ENCODE measurements around the gene SESTD1.
"Not testable (repeated sequence)": the region's sequence is repeated elsewhere in the genome, so short reads cannot be mapped to it uniquely, and the experiment has no call there.

SESTD1 gene

GRCh38 chr2:179104736-179105135, 159.9 kb downstream of the SESTD1 start:
- CTCF ChIA-PET: no interaction called here
- no peak overlapping the region for H3K4me3 ChIP-seq (ENCODE audit: low read depth, low read length)
- no peak for TF ChIP-seq CTCF (IDR thresholded peaks at IDR 0.05; ENCODE audit: insufficient read depth, low read length, missing control alignments)
- DNase-seq (ENCODE audit: low read depth, low spot score): no peak
- POLR2A ChIA-PET: no interaction called here

DNA sequence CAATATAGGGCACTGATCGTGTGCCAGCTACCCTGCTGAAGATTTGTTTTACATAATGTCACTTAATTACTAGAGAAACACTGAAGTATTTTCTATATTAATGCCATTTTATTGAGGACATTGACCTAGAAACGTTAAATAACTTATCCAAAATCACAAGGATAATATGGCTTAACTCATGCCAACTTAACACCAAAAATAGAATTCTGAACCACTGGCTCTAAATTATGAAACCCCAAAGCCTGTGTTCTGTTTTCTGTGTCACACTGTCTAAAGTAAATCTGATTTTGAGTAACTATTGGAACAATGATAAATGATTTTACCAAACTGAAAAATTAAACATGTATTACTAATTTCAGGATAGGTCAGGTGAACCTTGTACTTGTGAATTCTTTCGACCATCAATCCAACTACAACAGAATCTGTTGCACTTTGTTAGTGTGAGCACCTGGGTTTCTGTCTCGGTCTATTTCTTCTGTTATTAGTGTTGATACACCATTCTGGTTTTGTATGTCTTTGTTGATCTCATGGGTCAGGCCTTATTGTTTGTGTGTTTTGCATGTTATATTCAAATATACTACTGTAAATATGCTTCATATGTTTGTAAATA, 166.4 kb downstream of the SESTD1 start:
- ChIA-PET POLR2A (no interaction called here), CTCF (no interaction called here)
- no peak for TF ChIP-seq CTCF (IDR thresholded peaks at IDR 0.05; ENCODE audit: insufficient read depth, low read length, missing control alignments)

GRCh38 chr2:179097131-179097530, 167.5 kb downstream of the SESTD1 start:
- no peak for DNase-seq (ENCODE audit: low read depth, low spot score)
- ChIA-PET CTCF (no interaction called here), POLR2A (no interaction called here)
- TF ChIP-seq CTCF (IDR thresholded peaks at IDR 0.05; ENCODE audit: insufficient read depth, low read length, missing control alignments): no peak
- no peak overlapping the region for H3K4me3 ChIP-seq (ENCODE audit: low read depth, low read length)

More for the DNA sequence above, 166.4 kb downstream of the SESTD1 start:
- no peak overlapping the region for H3K4me3 ChIP-seq (ENCODE audit: low read depth, low read length)
- no peak for DNase-seq (ENCODE audit: low read depth, low spot score)

GRCh38 chr2:179096090-179096489, 168.5 kb downstream of the SESTD1 start:
- ChIA-PET CTCF (no interaction called here), POLR2A (no interaction called here)
- no peak for DNase-seq (ENCODE audit: low read depth, low spot score)
- no peak for TF ChIP-seq CTCF (IDR thresholded peaks at IDR 0.05; ENCODE audit: insufficient read depth, low read length, missing control alignments)
- no peak overlapping the region for H3K4me3 ChIP-seq (ENCODE audit: low read depth, low read length)

- POLR2A ChIA-PET; H3K4me3 ChIP-seq (ENCODE audit: low read depth, low read length); DNase-seq (ENCODE audit: low read depth, low spot score); CTCF ChIA-PET: not testable (repeated sequence)
Measured at GRCh38 chr2:179092912-179093311, 171.7 kb downstream of the SESTD1 start.

GRCh38 chr2:179082697-179083096, 181.9 kb downstream of the SESTD1 start:
- no peak for DNase-seq (ENCODE audit: low read depth, low spot score)
- no peak for TF ChIP-seq CTCF (IDR thresholded peaks at IDR 0.05; ENCODE audit: insufficient read depth, low read length, missing control alignments)
- no peak overlapping the region for H3K4me3 ChIP-seq (ENCODE audit: low read depth, low read length)
- CTCF ChIA-PET: no interaction called here
- POLR2A ChIA-PET: no interaction called here

GRCh38 chr2:179081954-179082353, 182.7 kb downstream of the SESTD1 start:
- no peak for DNase-seq (ENCODE audit: low read depth, low spot score)
- H3K4me3 ChIP-seq (ENCODE audit: low read depth, low read length): no peak overlapping the region
- TF ChIP-seq CTCF (IDR thresholded peaks at IDR 0.05; ENCODE audit: insufficient read depth, low read length, missing control alignments): no peak
- ChIA-PET CTCF (no interaction called here), POLR2A (no interaction called here)
